Colon (tissue), 2 donors: ENCODE measurements around the gene SRGAP2C.
"Not testable (repeated sequence)": the region's sequence is repeated elsewhere in the genome, so short reads cannot be mapped to it uniquely, and the experiment has no call there.

Experiments
- FAIRE-seq: peaks from 2 replicates; lab custom pipeline; 2012; peaks lifted over from hg19 to GRCh38; lab: Jason Lieb, UNC
- donor health status: control.
- donor health status: control.

Gene SRGAP2C

GRCh38 chr1:121339611-121340010, 154.8 kb downstream of the SRGAP2C start:
- not testable (repeated sequence) for FAIRE-seq

GRCh38 chr1:121343311-121343906, 158.6 kb downstream of the SRGAP2C start:
- FAIRE-seq, result not testable (repeated sequence)

- FAIRE-seq, result not testable (repeated sequence)
Observed at GRCh38 chr1:121344355-121344754, 159.6 kb downstream of the SRGAP2C start.

GRCh38 chr1:121346654-121347053, 161.9 kb downstream of the SRGAP2C start:
- FAIRE-seq, result not testable (repeated sequence)

DNA sequence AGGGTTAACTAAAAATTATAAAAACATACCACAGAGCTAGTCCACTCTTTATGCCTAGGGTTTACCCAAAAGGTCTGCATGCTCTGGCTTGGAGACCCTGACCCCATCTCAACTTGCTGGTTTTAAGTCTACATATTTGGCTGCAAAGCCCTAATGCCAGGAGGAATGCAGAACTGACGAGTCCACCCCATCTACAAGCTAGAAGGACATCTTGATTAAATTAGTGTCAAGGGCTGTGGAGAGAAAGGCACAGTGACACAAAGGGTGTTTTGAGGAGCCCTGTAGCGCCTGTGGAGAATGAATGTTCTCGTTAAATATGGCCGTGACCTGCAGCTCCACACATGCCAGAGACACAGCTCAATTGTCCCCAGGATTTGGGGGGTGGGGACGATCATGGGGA, 162.7 kb downstream of the SRGAP2C start:
- FAIRE-seq, result not testable (repeated sequence)

DNA sequence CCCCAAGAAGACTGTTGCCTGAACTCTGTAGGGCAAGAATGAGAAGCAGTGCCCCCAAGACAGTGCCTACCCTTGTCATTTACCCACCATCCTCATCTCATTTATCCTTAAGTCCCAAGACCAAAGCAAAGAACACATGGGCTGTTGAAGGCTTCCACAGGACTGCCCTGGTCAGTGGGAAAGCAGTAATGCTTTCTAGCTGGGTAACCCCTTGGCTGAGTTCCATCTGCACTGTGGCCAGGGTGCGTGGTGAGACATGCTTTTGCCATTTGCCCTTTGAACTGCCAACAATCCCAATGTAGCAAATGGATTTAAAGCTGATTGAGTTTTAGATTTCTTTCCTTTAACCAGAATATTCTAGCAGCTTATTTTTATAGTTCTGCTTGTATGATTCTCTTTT, 163.3 kb downstream of the SRGAP2C start:
- FAIRE-seq, result not testable (repeated sequence)

- FAIRE-seq, result not testable (repeated sequence)
Observed at GRCh38 chr1:121349332-121349967, 164.7 kb downstream of the SRGAP2C start.

GRCh38 chr1:121355711-121356420, 171.1 kb downstream of the SRGAP2C start:
- not testable (repeated sequence) for FAIRE-seq

DNA sequence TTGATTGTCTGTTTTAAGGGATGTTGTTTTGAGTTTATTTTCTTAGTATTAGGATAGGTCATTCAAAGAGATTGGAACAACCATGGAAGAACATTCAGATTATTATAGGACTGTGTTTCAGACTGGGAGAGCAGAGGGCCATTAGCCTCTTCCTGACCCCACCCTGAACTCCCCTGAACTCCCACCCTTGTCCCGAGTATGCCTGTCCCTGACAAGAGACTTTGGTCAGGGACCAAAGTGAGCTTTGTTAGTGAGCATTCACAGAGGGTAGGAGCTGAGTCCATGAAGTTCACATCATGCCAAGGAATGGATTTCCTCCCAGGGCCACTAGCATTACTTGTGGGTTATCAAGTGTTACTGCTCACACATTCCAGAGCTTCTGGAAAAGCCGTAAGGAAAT, 172.0 kb downstream of the SRGAP2C start:
- FAIRE-seq, result not testable (repeated sequence)

DNA sequence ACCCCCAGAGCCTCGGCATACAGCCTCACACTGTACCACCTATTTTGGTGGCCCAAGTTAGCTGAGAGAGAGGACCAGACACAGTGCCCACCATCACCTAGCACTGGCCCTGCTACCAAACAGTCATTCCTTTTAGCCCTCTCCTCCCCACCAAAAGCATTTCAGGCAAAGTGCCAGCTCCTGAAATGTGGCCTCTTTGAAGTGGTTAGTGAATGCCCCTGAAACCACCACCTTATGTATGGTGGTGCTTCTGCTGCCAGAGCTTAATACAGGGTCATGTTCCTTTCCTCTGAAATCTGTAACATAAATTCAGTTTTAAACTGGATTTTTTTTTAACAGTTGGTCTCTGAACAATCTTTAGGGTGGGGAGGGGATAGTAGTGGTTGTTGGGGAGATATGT, 175.8 kb downstream of the SRGAP2C start:
- not testable (repeated sequence) for FAIRE-seq

DNA sequence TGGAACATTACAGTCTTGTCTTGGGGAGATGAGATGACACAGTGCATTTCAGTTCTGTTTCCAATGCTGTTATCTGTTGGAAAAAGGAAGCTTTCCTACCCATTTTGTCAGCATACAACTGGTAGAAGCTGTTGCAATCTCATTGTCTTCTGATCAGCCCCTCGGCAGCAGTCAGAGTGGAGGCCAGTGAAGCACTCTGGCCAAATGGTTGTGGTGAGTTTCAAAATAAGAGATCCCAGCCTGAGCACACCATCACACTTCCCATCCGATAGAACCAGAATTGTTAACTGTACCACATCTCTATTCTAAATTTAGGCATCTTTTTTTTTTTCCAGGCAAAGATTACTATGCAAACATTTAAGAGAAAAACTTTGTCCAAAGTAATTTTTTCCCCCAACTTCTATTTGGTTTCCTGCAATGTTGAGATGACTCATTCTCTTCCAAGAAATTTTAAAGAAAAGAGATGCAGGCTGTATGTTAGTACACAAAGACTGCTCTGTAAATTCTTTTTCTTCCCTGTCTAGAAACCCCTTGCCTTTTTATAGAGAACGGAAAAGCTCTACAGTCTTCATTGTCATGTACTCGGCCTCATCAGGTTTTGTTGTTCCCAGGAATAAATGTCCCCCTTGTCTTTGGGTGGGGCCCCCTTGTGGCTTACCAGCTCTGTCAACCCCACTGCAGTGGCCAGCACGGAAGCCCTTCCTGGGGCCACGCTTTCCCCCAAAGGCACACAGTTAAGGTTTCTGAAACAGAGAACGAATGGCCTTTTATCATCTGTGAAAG, 176.9 kb downstream of the SRGAP2C start:
- FAIRE-seq, result not testable (repeated sequence)

DNA sequence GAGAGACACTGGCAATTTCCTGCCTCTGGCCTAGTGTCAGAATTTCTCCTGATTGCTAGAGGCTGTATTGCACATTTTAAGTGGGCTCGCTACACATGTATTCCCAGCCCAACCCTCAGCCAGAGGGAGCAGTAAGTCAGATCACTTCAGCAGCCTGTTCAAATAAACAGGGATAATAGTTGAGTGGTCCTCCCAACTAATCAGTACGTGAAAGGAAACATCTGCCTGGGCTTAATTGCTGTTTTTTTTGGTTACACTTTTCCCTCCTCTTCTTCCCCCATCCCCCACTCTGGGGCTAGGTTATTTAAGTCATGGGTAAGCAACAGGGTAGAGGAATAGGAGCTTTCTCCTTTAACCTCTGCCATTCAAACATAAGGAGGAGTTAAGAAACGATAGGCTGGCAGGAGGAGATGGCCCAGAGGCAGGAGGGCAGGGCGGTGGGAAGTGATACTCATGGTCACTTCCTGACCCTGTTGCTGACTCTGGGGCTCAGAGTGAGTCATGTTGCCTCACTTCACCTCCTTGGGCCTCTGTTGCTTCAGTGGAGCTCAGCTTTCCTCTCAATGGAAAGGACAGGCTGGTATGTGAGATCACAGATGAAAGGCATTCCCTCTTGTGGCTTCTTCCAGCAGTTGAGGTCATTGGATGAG, 177.6 kb downstream of the SRGAP2C start:
- FAIRE-seq, result not testable (repeated sequence)

DNA sequence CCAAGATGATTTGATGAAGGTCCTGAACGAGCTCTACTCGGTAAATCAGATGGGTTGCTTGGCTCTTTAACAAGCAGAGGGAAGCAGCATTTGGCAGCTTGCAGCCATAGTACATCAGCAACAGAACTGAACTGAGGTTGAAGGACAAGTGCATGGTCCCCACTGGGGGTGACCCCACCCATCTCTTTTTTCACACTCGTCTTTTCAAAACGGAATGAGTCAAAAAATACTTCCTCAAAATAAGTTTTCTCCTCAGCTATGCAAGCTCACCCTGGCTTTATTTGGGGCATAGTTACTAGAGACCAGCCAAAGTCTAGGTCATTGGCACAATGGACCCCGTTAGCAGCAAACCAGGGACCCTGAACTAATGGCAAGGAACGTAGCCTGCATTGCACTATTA, 180.5 kb downstream of the SRGAP2C start:
- not testable (repeated sequence) for FAIRE-seq

GRCh38 chr1:121365723-121366122, 180.9 kb downstream of the SRGAP2C start:
- FAIRE-seq, result not testable (repeated sequence)

GRCh38 chr1:121366171-121366570, 181.4 kb downstream of the SRGAP2C start:
- not testable (repeated sequence) for FAIRE-seq

DNA sequence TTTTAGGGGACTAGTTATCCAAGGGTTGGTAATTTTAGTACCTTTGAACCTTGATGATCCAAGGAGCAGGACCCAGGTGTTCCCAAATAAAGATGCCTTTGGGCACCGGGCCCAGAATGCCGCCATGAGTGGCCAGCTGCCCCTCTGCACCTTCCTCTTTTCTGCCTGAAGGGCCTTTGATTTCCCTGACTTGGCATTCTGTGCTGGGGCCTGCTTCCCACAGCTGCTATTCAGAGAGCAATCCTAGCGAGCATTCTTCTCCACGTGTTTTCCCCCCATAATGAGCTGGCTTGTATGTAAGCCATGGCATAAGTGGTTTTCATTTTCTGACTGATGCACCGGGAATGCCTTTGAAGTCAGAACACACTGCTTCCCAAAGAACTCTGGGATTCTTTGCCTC, 184.1 kb downstream of the SRGAP2C start:
- not testable (repeated sequence) for FAIRE-seq

GRCh38 chr1:121369959-121370358, 185.2 kb downstream of the SRGAP2C start:
- not testable (repeated sequence) for FAIRE-seq

GRCh38 chr1:121374851-121375367, 190.1 kb downstream of the SRGAP2C start:
- not testable (repeated sequence) for FAIRE-seq

GRCh38 chr1:121376986-121377385, 192.2 kb downstream of the SRGAP2C start:
- not testable (repeated sequence) for FAIRE-seq

- FAIRE-seq, result not testable (repeated sequence)
Observed at GRCh38 chr1:121378757-121379156, 194.0 kb downstream of the SRGAP2C start.

- FAIRE-seq, result not testable (repeated sequence)
Observed at GRCh38 chr1:121384754-121385153, 200.0 kb downstream of the SRGAP2C start.
